Liver (tissue), 9 donors: ENCODE measurements around the gene IRF3. TPM values are rescaled to one million over a fixed set of nuclear protein-coding genes. Genes with fewer than 3 reads are reported as not detected.

Experiments
- DNase-seq: peaks from one replicate; pipeline ENCODE4 v3.0.0-alpha.2; 2017; ENCODE audit warnings: low spot score
- H3K27ac ChIP-seq, 2 donors: one replicate each; pipeline ENCODE4 v1.7.0; 2013; ENCODE audit warnings: inconsistent platforms in 2 of 2, low read length in 2 of 2, control low read depth in 1 of 2, low read depth in 1 of 2, mild to moderate bottlenecking in 1 of 2
- H3K27me3 ChIP-seq, 4 donors: one replicate each; pipeline versions ENCODE4 v1.6.1 to v1.7.0; 2013; ENCODE audit warnings: low read length in 3 of 4, inconsistent platforms in 1 of 4, mild to moderate bottlenecking in 1 of 4, moderate library complexity in 1 of 4; ENCODE audit not compliant: control insufficient read depth in 4 of 4, insufficient read depth in 4 of 4
- H3K36me3 ChIP-seq, 4 donors: one replicate each; pipeline versions ENCODE4 v1.6.1 to v1.7.0; 2013; ENCODE audit warnings: low read length in 3 of 4, mild to moderate bottlenecking in 3 of 4, low read depth in 1 of 4, moderate library complexity in 1 of 4; ENCODE audit not compliant: control insufficient read depth in 4 of 4, insufficient read depth in 3 of 4
- H3K4me1 ChIP-seq, 4 donors: one replicate each; pipeline versions ENCODE4 v1.6.1 to v1.7.0; 2013; ENCODE audit warnings: low read length in 3 of 4, mild to moderate bottlenecking in 3 of 4, moderate library complexity in 1 of 4; ENCODE audit not compliant: control insufficient read depth in 4 of 4, insufficient read depth in 4 of 4
- H3K4me3 ChIP-seq, 3 donors: one replicate each; pipeline versions ENCODE4 v1.6.1 to v1.7.0; 2013; ENCODE audit warnings: low read length in 3 of 3, control low read depth in 1 of 3, low read depth in 1 of 3, mild to moderate bottlenecking in 1 of 3
- H3K9ac ChIP-seq, 2 donors: one replicate each; pipeline ENCODE4 v1.7.0; 2013; ENCODE audit warnings: low read length in 2 of 2, mild to moderate bottlenecking in 2 of 2, moderate library complexity in 2 of 2, control low read depth in 1 of 2, low read depth in 1 of 2
- H3K9me3 ChIP-seq, 4 donors: one replicate each; pipeline versions ENCODE4 v1.6.1 to v1.7.0; 2013; ENCODE audit warnings: low read length in 3 of 4; ENCODE audit not compliant: control insufficient read depth in 4 of 4
- ATF3 ChIP-seq: IDR thresholded peaks from 2 replicates; pipeline ENCODE4 v1.6.1; 2016; ENCODE audit warnings: antibody characterized with exemption
- CTCF ChIP-seq: fragments of 150-350 bp; IDR thresholded peaks from 2 replicates; pipeline ENCODE4 v1.5.1; 2017; ENCODE audit warnings: improper control_type of control experiment, low read depth, low read length; ENCODE audit not compliant: missing input control
- EGR1 ChIP-seq, 2 donors: IDR thresholded peaks; 2 replicates each; pipeline ENCODE4 v1.6.1; 2016 to 2018; ENCODE audit warnings: antibody characterized with exemption in 2 of 2, low read depth in 2 of 2
- FOXA1 ChIP-seq: IDR thresholded peaks from 2 replicates; pipeline ENCODE4 v1.6.1; 2016; ENCODE audit warnings: antibody characterized with exemption
- FOXA2 ChIP-seq: IDR thresholded peaks from 2 replicates; pipeline ENCODE4 v1.6.1; 2016; ENCODE audit warnings: antibody characterized with exemption
- GABPA ChIP-seq, 2 donors: IDR thresholded peaks in 1 of 2; conservative IDR thresholded peaks in 1 of 2; 2 replicates each; pipeline ENCODE4 v1.6.1; 2016; ENCODE audit warnings: antibody characterized with exemption in 2 of 2, mild to moderate bottlenecking in 1 of 2, moderate library complexity in 1 of 2
- HNF4A ChIP-seq, 2 donors: conservative IDR thresholded peaks; 2 replicates each; pipeline ENCODE4 v1.6.1; 2016; ENCODE audit warnings: antibody characterized with exemption in 2 of 2, mild to moderate bottlenecking in 2 of 2
- HNF4G ChIP-seq: IDR thresholded peaks from 2 replicates; pipeline ENCODE4 v1.6.1; 2016; ENCODE audit warnings: antibody characterized with exemption
- JUND ChIP-seq, 2 donors: IDR thresholded peaks; 2 replicates each; pipeline ENCODE4 v1.6.1; 2016; ENCODE audit warnings: antibody characterized with exemption in 2 of 2
- NR2F2 ChIP-seq: IDR thresholded peaks from 2 replicates; pipeline ENCODE4 v1.6.1; 2016; ENCODE audit warnings: antibody characterized with exemption
- RAD21 ChIP-seq, 2 donors: IDR thresholded peaks; 2 replicates each; pipeline ENCODE4 v1.6.1; 2016; ENCODE audit warnings: antibody characterized with exemption in 2 of 2, mild to moderate bottlenecking in 2 of 2
- REST ChIP-seq: IDR thresholded peaks from 2 replicates; pipeline ENCODE4 v1.6.1; 2016; ENCODE audit warnings: antibody characterized with exemption, mild to moderate bottlenecking
- RXRA ChIP-seq, 2 donors: IDR thresholded peaks; 2 replicates each; pipeline ENCODE4 v1.6.1; 2017 to 2018; ENCODE audit warnings: antibody characterized with exemption in 2 of 2, mild to moderate bottlenecking in 1 of 2
- SP1 ChIP-seq: IDR thresholded peaks from 2 replicates; pipeline ENCODE4 v1.6.1; 2018; ENCODE audit warnings: antibody characterized with exemption, mild to moderate bottlenecking
- TAF1 ChIP-seq: conservative IDR thresholded peaks from 2 replicates; pipeline ENCODE4 v1.6.1; 2016; ENCODE audit warnings: antibody characterized with exemption, mild to moderate bottlenecking
- YY1 ChIP-seq: IDR thresholded peaks from 2 replicates; pipeline ENCODE4 v1.6.1; 2016; ENCODE audit warnings: antibody characterized with exemption, mild to moderate bottlenecking
- ZBTB33 ChIP-seq: IDR thresholded peaks from 2 replicates; pipeline ENCODE4 v1.6.1; 2016; ENCODE audit warnings: antibody characterized with exemption
- WGBS: extraction: QIAGEN DNeasy Blood & Tissue Kit; methylation state at CpG from one replicate; pipeline ENCODE4 v1.1.7; 2013; 5-methylcytosine and 5-hydroxymethylcytosine counted together
- polyA plus RNA-seq, 2 donors: library from polyadenylated mRNA; stranded (reverse) in 1 of 2; unstranded in 1 of 2; fragments of 200-250 nt in 1 of 2; fragments of >200 nt in 1 of 2; fragmentation: Nextera tagmentation in 1 of 2; extraction: Ambion mirVana in 1 of 2; gene quantifications; one replicate each; pipeline versions ENCODE4 v1.2.1 to v1.2.3, GENCODE V29; 2013 to 2015
- total RNA-seq, 2 donors: library from RNA; depleted of rRNA; stranded (reverse); fragments of >200 nt; gene quantifications; one replicate each; pipeline ENCODE4 v1.2.3, GENCODE V29; 2014
- TF ChIP-seq, protein P1 (sequence below): IDR thresholded peaks from 2 replicates; pipeline ENCODE4 v1.6.1; 2016; ENCODE audit warnings: antibody characterized with exemption
- donor health status: healthy.
- donor health status: healthy.
- donor health status: healthy.
- donor health status: healthy.
- donor health status: healthy.

The IRF3 gene
- total and polyA plus RNA-seq, 4 donors = 18.2 to 33.6 (median 28.1) TPM

DNA sequence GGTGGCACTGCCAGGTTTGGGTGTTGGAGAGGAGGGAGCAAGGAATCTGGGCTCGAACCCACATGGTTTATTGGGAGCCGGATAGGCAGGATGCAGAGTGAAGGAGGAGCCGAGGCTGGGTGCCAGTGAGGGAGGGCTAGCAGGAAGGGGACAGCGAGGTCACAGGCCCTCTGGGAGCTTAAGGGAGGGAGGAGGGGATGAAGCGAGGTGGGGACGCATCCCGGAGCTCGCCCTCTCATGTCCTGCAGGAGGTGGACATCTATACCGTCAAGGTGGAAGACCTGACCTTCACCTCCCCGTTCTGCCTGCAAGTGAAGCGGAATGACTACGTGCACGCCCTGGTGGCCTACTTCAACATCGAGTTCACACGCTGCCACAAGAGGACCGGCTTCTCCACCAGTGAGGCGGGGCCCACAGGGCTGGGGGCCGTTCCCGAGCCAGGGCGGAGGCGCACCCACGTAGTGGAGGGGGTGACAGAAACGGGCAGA is 20.2 kb upstream of the IRF3 start:
- Histone ChIP-seq H3K36me3 (peaks cover 6 to 49% (median 16%) of the 10 kb centered on the region in 4 donors), H3K4me3 (no peak overlapping the region), H3K27ac (no peak overlapping the region), H3K9ac (no peak overlapping the region), H3K9me3 (no peaks in the 10 kb centered on the region), H3K4me1 (peaks cover 3 to 31% (median 17%) of the 10 kb centered on the region in 4 donors), H3K27me3 (no peaks in the 10 kb centered on the region)
- DNase-seq = no peak
- TF ChIP-seq ZBTB33 (no peak), YY1 (no peak), RXRA (IDR thresholded peaks at IDR 0.05) (no peak), HNF4G (no peak), ATF3 (no peak), TAF1 (no peak), GABPA (IDR thresholded peaks at IDR 0.05 in 1 of 2, conservative IDR thresholded peaks at IDR 0.05 in 1 of 2) (no peak), NR2F2 (no peak), REST (no peak), SP1 (no peak), JUND (IDR thresholded peaks at IDR 0.05) (no peak), FOXA1 (no peak), CTCF (no peak), EGR1 (IDR thresholded peaks at IDR 0.05; ENCODE audit: low read depth in 2 of 2) (no peak), FOXA2 (no peak), HNF4A (conservative IDR thresholded peaks at IDR 0.05) (no peak), RAD21 (IDR thresholded peaks at IDR 0.05) (no peak)
- TF ChIP-seq, protein P1, sequence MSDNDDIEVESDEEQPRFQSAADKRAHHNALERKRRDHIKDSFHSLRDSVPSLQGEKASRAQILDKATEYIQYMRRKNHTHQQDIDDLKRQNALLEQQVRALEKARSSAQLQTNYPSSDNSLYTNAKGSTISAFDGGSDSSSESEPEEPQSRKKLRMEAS = no peak
- WGBS = 76% methylated on average over 23 of the region's 23 CpGs
